Myocyte (in vitro differentiated cells): ENCODE data around the gene LY6G5B. TPM values are rescaled to one million over a fixed set of nuclear protein-coding genes. Genes with fewer than 3 reads are reported as not detected.

Experiments
- DNase-seq: peaks from one replicate; pipeline ENCODE4 v3.0.0-alpha.2; 2012; ENCODE audit warnings: low read depth
- total RNA-seq: library from RNA; depleted of rRNA; stranded (reverse); fragments of >200 nt; gene quantifications from 2 replicates; pipeline ENCODE4 v1.2.3, GENCODE V29; 2014

LY6G5B gene
- total RNA-seq, 1 donor from 2014 or later = 4.0 TPM

- no peak for DNase-seq
Measured at GRCh38 chr6:31662124-31662723, 7.6 kb upstream of the LY6G5B start.

- DNase-seq = no peak
Measured at GRCh38 chr6:31663126-31663960, 6.4 kb upstream of the LY6G5B start.

- DNase-seq = peak; percentile 75
Measured at GRCh38 chr6:31663961-31664789, 5.6 kb upstream of the LY6G5B start.

GRCh38 chr6:31664790-31665500 is 4.8 kb upstream of the LY6G5B start, which contains the start of gene GPANK1:
Gene GPANK1, minus strand, starts transcription at chr6:31664997. Its CDS starts 519 bp downstream, at chr6:31664478.
- peak; percentile 98 for DNase-seq

- peak; percentile 98 for DNase-seq
Measured at GRCh38 chr6:31665501-31666336, 4.1 kb upstream of the LY6G5B start, which contains the start of gene CSNK2B. Gene CSNK2B, plus strand, starts transcription at chr6:31666080. Its CDS starts 752 bp downstream, at chr6:31666832.

- DNase-seq = no peak
Measured at GRCh38 chr6:31666337-31666965, 3.3 kb upstream of the LY6G5B start.

- DNase-seq = no peak
Measured at GRCh38 chr6:31676322-31676903, 6.6 kb downstream of the LY6G5B start.

- no peak for DNase-seq
Measured at GRCh38 chr6:31676904-31677303, 7.1 kb downstream of the LY6G5B start.

GRCh38 chr6:31677955-31678354 is 8.2 kb downstream of the LY6G5B start:
- DNase-seq = no peak

GRCh38 chr6:31680226-31681134 is 10.7 kb downstream of the LY6G5B start, which contains the start of gene LY6G5C:
Gene LY6G5C, minus strand, starts transcription at chr6:31681067. Its CDS starts 694 bp downstream, at chr6:31680373.
- peak; percentile 89 for DNase-seq

GRCh38 chr6:31681135-31681671 is 11.4 kb downstream of the LY6G5B start:
- DNase-seq = peak; percentile 45

- no peak for DNase-seq
Measured at GRCh38 chr6:31683591-31683990, 13.8 kb downstream of the LY6G5B start.

GRCh38 chr6:31686483-31686882 is 16.7 kb downstream of the LY6G5B start:
- no peak for DNase-seq

- peak; percentile 70 for DNase-seq
Measured at GRCh38 chr6:31687321-31687720, 17.5 kb downstream of the LY6G5B start.

- DNase-seq = peak; percentile 16
Measured at GRCh38 chr6:31687860-31688693, 18.3 kb downstream of the LY6G5B start.

- DNase-seq = peak; percentile 7
Measured at GRCh38 chr6:31689249-31690110, 19.7 kb downstream of the LY6G5B start.
